ENCODE data around the gene GJC3. TPM values are rescaled to one million over a fixed set of nuclear protein-coding genes. Genes with fewer than 3 reads are reported as not detected.
A peak's percentile ranks its signal among the peaks of the same experiment; 100 is the strongest.

The GJC3 gene
- total and polyA plus RNA-seq, 9 of the 15 experiments (the other 6 are each of a cell fraction or from before 2014, with no cell fraction given): 0.10 to 0.45 (median 0.28) TPM; not detected in 1

- TF ChIP-seq, protein P1, sequence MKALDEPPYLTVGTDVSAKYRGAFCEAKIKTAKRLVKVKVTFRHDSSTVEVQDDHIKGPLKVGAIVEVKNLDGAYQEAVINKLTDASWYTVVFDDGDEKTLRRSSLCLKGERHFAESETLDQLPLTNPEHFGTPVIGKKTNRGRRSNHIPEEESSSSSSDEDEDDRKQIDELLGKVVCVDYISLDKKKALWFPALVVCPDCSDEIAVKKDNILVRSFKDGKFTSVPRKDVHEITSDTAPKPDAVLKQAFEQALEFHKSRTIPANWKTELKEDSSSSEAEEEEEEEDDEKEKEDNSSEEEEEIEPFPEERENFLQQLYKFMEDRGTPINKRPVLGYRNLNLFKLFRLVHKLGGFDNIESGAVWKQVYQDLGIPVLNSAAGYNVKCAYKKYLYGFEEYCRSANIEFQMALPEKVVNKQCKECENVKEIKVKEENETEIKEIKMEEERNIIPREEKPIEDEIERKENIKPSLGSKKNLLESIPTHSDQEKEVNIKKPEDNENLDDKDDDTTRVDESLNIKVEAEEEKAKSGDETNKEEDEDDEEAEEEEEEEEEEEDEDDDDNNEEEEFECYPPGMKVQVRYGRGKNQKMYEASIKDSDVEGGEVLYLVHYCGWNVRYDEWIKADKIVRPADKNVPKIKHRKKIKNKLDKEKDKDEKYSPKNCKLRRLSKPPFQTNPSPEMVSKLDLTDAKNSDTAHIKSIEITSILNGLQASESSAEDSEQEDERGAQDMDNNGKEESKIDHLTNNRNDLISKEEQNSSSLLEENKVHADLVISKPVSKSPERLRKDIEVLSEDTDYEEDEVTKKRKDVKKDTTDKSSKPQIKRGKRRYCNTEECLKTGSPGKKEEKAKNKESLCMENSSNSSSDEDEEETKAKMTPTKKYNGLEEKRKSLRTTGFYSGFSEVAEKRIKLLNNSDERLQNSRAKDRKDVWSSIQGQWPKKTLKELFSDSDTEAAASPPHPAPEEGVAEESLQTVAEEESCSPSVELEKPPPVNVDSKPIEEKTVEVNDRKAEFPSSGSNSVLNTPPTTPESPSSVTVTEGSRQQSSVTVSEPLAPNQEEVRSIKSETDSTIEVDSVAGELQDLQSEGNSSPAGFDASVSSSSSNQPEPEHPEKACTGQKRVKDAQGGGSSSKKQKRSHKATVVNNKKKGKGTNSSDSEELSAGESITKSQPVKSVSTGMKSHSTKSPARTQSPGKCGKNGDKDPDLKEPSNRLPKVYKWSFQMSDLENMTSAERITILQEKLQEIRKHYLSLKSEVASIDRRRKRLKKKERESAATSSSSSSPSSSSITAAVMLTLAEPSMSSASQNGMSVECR (CRISPR knock-in tag; IDR thresholded peaks at IDR 0.05): no peak
- TF ChIP-seq, protein P2, sequence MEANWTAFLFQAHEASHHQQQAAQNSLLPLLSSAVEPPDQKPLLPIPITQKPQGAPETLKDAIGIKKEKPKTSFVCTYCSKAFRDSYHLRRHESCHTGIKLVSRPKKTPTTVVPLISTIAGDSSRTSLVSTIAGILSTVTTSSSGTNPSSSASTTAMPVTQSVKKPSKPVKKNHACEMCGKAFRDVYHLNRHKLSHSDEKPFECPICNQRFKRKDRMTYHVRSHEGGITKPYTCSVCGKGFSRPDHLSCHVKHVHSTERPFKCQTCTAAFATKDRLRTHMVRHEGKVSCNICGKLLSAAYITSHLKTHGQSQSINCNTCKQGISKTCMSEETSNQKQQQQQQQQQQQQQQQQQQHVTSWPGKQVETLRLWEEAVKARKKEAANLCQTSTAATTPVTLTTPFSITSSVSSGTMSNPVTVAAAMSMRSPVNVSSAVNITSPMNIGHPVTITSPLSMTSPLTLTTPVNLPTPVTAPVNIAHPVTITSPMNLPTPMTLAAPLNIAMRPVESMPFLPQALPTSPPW (CRISPR knock-in tag; IDR thresholded peaks at IDR 0.05): peak; percentile 36; the same call in 1 of the 2 replicates
- TF ChIP-seq ZNF217 (CRISPR knock-in tag; IDR thresholded peaks at IDR 0.05) (no peak), EP400 (IDR thresholded peaks at IDR 0.05) (peak; percentile 48; the same call in 1 of the 2 replicates), ATF7 (IDR thresholded peaks at IDR 0.05) (peak; percentile 65), ATF3 (IDR thresholded peaks at IDR 0.05) (peak; percentile 84), ATF3 (CRISPR knock-in tag; conservative IDR thresholded peaks at IDR 0.05) (no peak), SRF (CRISPR knock-in tag; IDR thresholded peaks at IDR 0.05) (peak in 1 of 2 experiments; percentile 78; a peak in 2 of 4 replicates)
Measured at GRCh38 chr7:99958564-99959227, 29.3 kb upstream of the GJC3 start (continued).

Data from K562 (cell line).